GM12878 (cell line): ENCODE results near the gene VBP1. TPM values are rescaled to one million over a fixed set of nuclear protein-coding genes. Genes with fewer than 3 reads are reported as not detected.
"Not testable (repeated sequence)": the region's sequence is repeated elsewhere in the genome, so short reads cannot be mapped to it uniquely, and the experiment has no call there.

Experiments
- ATAC-seq: fragments of 200-7000 bp; cut with Tn5 transposase; 3 replicates; pipeline ENCODE4 v1.9.1; 2020; ENCODE audit warnings: mild to moderate bottlenecking, moderate library complexity
- BruUV-seq: library from RNA; stranded (reverse); fragments of 400-500 nt; replicated peaks from 2 replicates; lab custom pipeline; 2021; lab: Mats Ljungman, UMichigan
- CTCF ChIA-PET: fragments of 300-600 bp; sonication (Branson Sonifier 250); formaldehyde crosslinking; extraction: SDS; loops from one replicate; lab custom pipeline; 2021; ENCODE audit warnings: inconsistent platforms; lab: Yijun Ruan, JAX
- POLR2A ChIA-PET: fragments of 350-600 bp; formaldehyde crosslinking; extraction: SDS; loops from one replicate; lab custom pipeline; 2021; ENCODE audit warnings: inconsistent platforms; lab: Charles Lee
- RAD21 ChIA-PET: fragments of 300-600 bp; sonication (Branson Sonifier 250); formaldehyde crosslinking; loops from one replicate; lab custom pipeline; 2023; ENCODE audit warnings: antibody characterized with exemption; ENCODE audit not compliant: unreplicated experiment; lab: Charles Lee
- SMC1A ChIA-PET: fragments of 300-600 bp; sonication (Branson Sonifier 250); formaldehyde crosslinking; loops from one replicate; lab custom pipeline; 2023; ENCODE audit not compliant: unreplicated experiment, uncharacterized antibody; lab: Charles Lee
- DNase-seq: peaks from one replicate; pipeline ENCODE4 v3.0.0-alpha.2; 2011; ENCODE audit warnings: low read depth, low spot score
- FAIRE-seq: peaks from 3 replicates; lab custom pipeline; 2011; peaks lifted over from hg19 to GRCh38; lab: Jason Lieb, UNC
- H2AFZ ChIP-seq: 2 replicates; pipeline ENCODE4 v1.6.0; 2011; ENCODE audit warnings: low read depth, low read length, control low read depth; ENCODE audit not compliant: control insufficient read depth
- H3K27ac ChIP-seq: 2 replicates; pipeline ENCODE4 v1.5.1; 2011; ENCODE audit warnings: control low read depth; ENCODE audit not compliant: control insufficient read depth, insufficient read depth
- H3K27me3 ChIP-seq, 2 experiments: replicated peaks in 1 of 2; 2 replicates each; pipeline versions ENCODE4 v1.6.0 to v1.6.1; 2011; ENCODE audit warnings: low read length in 1 of 2; ENCODE audit not compliant: control insufficient read depth in 2 of 2, insufficient read depth in 2 of 2
- H3K36me3 ChIP-seq, 2 experiments: 2 replicates each; pipeline ENCODE4 v1.5.1; 2011; ENCODE audit warnings: low read length in 1 of 2; ENCODE audit not compliant: control insufficient read depth in 2 of 2, insufficient read depth in 2 of 2
- H3K4me1 ChIP-seq: 2 replicates; pipeline ENCODE4 v1.6.1; 2011; ENCODE audit warnings: mild to moderate bottlenecking, low read length, moderate library complexity, mixed read lengths; ENCODE audit not compliant: control insufficient read depth, insufficient read depth
- H3K4me2 ChIP-seq: 2 replicates; pipeline ENCODE4 v1.6.0; 2011; ENCODE audit warnings: control low read depth; ENCODE audit not compliant: control insufficient read depth, insufficient read depth
- H3K4me3 ChIP-seq: fragments of 200-600 bp; sonication (generic); 2 replicates; pipeline ENCODE4 v1.5.1; 2016
- H3K79me2 ChIP-seq: 2 replicates; pipeline ENCODE4 v1.6.0; 2011; ENCODE audit warnings: low read length; ENCODE audit not compliant: control insufficient read depth, insufficient read depth
- H3K9ac ChIP-seq: 2 replicates; pipeline ENCODE4 v1.8.0; 2011; ENCODE audit warnings: low read length, control low read depth, mixed read lengths; ENCODE audit not compliant: control insufficient read depth, insufficient read depth
- H3K9me3 ChIP-seq: replicated peaks from 3 replicates; pipeline ENCODE4 v1.5.1; 2011; ENCODE audit warnings: mild to moderate bottlenecking, low read length; ENCODE audit not compliant: control insufficient read depth, insufficient read depth
- H4K20me1 ChIP-seq: 2 replicates; pipeline ENCODE4 v1.6.0; 2011; ENCODE audit not compliant: control insufficient read depth, insufficient read depth
- ATF2 ChIP-seq: IDR thresholded peaks from 2 replicates; pipeline ENCODE4 v1.6.1; 2012; ENCODE audit warnings: low read length, inconsistent platforms
- CBX5 ChIP-seq: sonication (generic); IDR thresholded peaks from 2 replicates; pipeline ENCODE4 v1.6.1; 2016; ENCODE audit warnings: low read depth, moderate library complexity, mild to moderate bottlenecking, inconsistent platforms
- E2F4 ChIP-seq: IDR thresholded peaks from 2 replicates; pipeline ENCODE4 v1.6.1; 2012; ENCODE audit warnings: low read depth, low read length, improper control_type of control experiment
- KDM1A ChIP-seq: fragments of 200-600 bp; sonication (generic); IDR thresholded peaks from 2 replicates; pipeline ENCODE4 v1.6.1; 2016; ENCODE audit warnings: borderline replicate concordance
- WGBS: methylation state at CpG from one replicate; pipeline ENCODE4 v1.1.6; 2016; ENCODE audit warnings: low lambda C conversion rate; ENCODE audit not compliant: insufficient replicate concordance, insufficient coverage; ENCODE audit errors: missing lambda C conversion rate; 5-methylcytosine and 5-hydroxymethylcytosine counted together
- in situ Hi-C: fragments of 300-500 bp; cut with MboI; formaldehyde crosslinking; loops from 9 replicates; pipeline ENCODE4 v1.14.3; 2018; ENCODE audit warnings: mixed read lengths
- intact Hi-C: fragments of 100-400 bp; cut with micrococcal nuclease; formaldehyde crosslinking; loops from one replicate; pipeline ENCODE4 v1.14.2; 2022; ENCODE audit not compliant: unreplicated experiment
- polyA plus RNA-seq, 11 experiments: library from polyadenylated mRNA; depleted of rRNA in 4 of 11; unstranded in 6 of 11; stranded (reverse) in 5 of 11; fragments of >200 nt; fragmentation: Nextera tagmentation in 4 of 11; fragmentation: Illumina TruSeq in 1 of 11; extraction: Ambion mirVana in 4 of 11; extraction: Trizol in 1 of 11; gene quantifications; 1 replicate in 1 of 11; 2 replicates in 10 of 11; pipeline versions ENCODE4 v1.2.1 to v1.2.3, GENCODE V29; 2011 to 2016; ENCODE audit warnings: inconsistent platforms in 2 of 11, missing spikeins in 2 of 11, low read depth in 1 of 11
- total RNA-seq, 4 experiments: library from RNA; depleted of rRNA in 3 of 4; stranded (reverse); fragments of >200 nt in 3 of 4; fragmentation: Illumina TruSeq in 1 of 4; extraction: Trizol in 1 of 4; gene quantifications; 2 replicates each; pipeline versions ENCODE4 v1.2.1 to v1.2.3, GENCODE V29; 2013 to 2021

VBP1 gene
- total and polyA plus RNA-seq, 10 of the 15 experiments (the other 5 are each of a cell fraction or from before 2014, with no cell fraction given) = 56.4 to 182 (median 102) TPM

- no peak for TF ChIP-seq KDM1A
- TF ChIP-seq ATF2 = no peak
- TF ChIP-seq CBX5 = no peak
- no peak for TF ChIP-seq E2F4
These were observed 50.2 kb downstream of the VBP1 start (continued) for GRCh38 chrX:155266439-155266838.

- in situ Hi-C loops = loop anchor here (5.0 kb wide), 1 partner anchor 51 kb away; the partner anchor contains the start of gene VBP1
- H3K79me2 ChIP-seq = peaks cover 11% of the 10 kb centered on the region
- H3K9ac ChIP-seq, H3K4me3 ChIP-seq, SMC1A ChIA-PET, RAD21 ChIA-PET, intact Hi-C loops, H3K27me3 ChIP-seq, CTCF ChIA-PET, H2AFZ ChIP-seq, H3K27ac ChIP-seq, POLR2A ChIA-PET, FAIRE-seq, DNase-seq, ATAC-seq, H3K4me2 ChIP-seq, H3K4me1 ChIP-seq, H3K36me3 ChIP-seq, H4K20me1 ChIP-seq, H3K9me3 ChIP-seq, BruUV-seq: not testable (repeated sequence)
- WGBS = no CpG with 5 or more reads among the region's 1 CpG
These were observed 51.7 kb downstream of the VBP1 start for GRCh38 chrX:155267995-155268394.
